GM19395 (cell line): ENCODE data around the gene PPP1R3E.
A peak's percentile ranks its signal among the peaks of the same experiment; 100 is the strongest.

Source experiments
- ATAC-seq: cut with Tn5 transposase; IDR thresholded peaks from one replicate; pipeline ENCODE4 v1.9.1; 2021; ENCODE audit warnings: mild to moderate bottlenecking, moderate library complexity; ENCODE audit not compliant: unreplicated experiment

PPP1R3E gene

DNA sequence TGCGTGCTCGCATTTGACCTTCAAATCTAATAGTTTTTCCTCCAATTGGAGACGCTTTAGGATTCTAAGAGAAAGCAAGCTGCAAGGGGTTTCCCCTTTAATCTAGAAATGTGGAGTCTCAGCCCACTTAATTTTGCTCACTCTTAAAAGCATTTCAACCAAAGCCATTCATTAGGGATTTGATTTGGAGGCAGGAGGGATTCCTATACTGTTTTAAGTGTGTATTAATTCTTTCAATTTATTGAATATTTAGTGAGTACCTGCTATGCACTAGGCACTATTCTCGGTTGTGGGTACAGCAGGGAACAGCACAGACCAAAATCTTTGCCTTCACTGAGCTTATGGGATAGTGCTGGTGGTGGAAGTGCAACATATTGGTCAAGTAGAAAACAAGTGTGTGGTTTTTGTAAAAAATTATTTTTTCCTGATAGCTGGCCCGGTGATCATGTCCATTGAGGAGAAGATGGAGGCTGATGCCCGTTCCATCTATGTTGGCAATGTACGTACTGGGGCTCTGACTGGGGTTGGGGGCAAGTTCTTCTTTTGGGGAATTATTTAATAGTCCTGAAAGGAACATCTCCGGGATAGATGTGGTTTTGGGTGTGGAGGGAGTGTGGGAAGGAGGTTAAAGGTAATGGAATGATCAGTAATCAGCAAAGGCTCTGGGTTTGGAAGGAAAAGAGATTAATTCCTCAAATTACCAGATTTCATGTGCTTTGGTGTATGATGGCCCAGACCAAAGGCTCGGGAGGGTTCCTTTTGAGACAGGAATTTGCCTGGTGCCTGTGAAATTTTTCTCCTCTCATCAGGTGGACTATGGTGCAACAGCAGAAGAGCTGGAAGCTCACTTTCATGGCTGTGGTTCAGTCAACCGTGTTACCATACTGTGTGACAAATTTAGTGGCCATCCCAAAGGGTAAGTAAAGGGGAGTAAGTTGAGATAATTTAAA is 20.2 kb upstream of the PPP1R3E start:
- ATAC-seq = no peak

- ATAC-seq = peak; percentile 9
Observed at GRCh38 chr14:23321572-23322547, 19.2 kb upstream of the PPP1R3E start.

GRCh38 chr14:23320584-23321571 is 18.2 kb upstream of the PPP1R3E start, which contains the start of gene PABPN1:
Gene PABPN1, plus strand, starts transcription at chr14:23321457. Its CDS starts 13 bp downstream, at chr14:23321470.
- peak; percentile 93 for ATAC-seq

DNA sequence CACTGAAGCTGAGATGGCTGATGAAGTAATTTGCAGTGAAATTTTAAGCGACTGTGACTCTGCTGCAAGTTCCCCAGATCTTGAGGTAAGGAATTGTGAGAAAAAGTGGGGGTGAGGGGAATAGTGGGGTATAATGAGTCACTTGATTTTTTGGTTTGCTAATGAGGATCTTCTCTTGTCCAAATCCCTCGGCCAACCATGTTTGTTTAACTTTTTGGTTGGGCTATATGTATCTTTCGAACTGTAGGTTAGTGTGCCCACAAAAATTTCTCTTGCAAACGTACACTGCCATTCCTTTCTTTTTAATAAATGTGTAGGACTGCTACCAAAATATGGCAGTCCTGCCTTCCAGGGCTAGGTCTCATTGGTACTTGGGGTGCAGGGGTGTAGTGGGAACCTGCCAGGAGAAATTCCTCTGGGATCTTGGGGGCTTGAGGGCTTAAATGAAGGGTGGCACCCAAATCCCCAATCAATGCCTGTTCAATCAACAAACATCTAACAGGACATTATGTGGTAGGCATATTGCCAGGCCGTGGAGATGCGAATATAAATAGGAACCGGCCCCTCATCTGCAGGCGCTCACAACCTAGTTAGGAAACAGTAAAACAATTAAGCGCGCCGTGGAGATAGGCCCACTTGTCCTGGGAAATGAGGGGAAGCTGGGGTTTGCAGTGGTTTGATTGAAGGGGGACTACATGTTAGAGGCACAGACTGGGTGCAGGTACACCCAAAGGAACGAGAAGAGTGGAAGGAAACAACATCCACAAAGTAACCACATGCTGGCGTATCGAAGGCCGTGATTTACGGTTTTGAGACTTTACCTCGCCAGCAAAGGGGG is 17.3 kb upstream of the PPP1R3E start:
- no peak for ATAC-seq

DNA sequence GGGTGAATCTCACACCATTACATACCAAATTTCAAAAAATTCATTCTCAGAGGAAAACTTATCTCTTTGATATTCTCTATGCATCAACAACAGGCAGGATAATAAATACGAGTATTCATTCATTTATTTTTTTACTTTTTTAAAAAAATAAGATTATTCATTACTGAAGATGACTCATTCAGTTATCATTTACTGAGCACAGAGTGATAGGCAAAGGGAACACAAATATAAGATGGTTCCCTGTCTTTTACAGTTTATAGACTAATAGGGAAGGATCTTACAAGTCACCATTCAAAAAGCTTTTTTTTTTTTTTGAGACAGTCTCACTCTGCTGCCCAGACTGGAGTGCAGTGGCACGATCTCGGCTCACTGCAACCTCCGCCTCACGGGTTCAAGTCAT is 13.6 kb upstream of the PPP1R3E start:
- ATAC-seq = no peak

DNA sequence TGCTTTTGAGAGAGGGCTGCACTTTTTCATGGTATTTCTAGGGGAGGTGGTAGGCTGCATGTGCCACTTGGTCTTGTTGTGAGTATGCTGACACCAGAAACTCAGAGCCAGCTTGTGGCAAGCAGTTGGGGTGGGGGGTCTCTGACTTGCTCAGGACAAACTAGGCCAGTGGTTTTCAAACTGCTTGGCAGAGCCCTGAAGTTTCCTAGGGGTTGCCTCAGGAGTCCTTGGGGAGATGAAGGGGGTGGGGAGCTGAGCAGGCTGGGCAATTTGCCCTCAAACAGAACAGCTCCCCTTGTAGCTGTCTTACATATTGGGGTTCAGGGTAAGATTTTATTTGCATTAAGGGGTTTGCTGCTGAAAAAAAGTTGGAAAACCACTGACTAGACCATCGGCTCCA is 7.9 kb upstream of the PPP1R3E start:
- no peak for ATAC-seq

GRCh38 chr14:23308721-23309445 is 6.2 kb upstream of the PPP1R3E start:
- ATAC-seq = no peak

- no peak for ATAC-seq
Observed at GRCh38 chr14:23307687-23308644, 5.3 kb upstream of the PPP1R3E start.

GRCh38 chr14:23307146-23307530 is 4.5 kb upstream of the PPP1R3E start:
- ATAC-seq = no peak

GRCh38 chr14:23306412-23307145 is 3.9 kb upstream of the PPP1R3E start, which contains the start of gene BCL2L2:
Gene BCL2L2, plus strand, starts transcription at chr14:23306833. Its CDS starts 935 bp downstream, at chr14:23307768.
- no peak for ATAC-seq

DNA sequence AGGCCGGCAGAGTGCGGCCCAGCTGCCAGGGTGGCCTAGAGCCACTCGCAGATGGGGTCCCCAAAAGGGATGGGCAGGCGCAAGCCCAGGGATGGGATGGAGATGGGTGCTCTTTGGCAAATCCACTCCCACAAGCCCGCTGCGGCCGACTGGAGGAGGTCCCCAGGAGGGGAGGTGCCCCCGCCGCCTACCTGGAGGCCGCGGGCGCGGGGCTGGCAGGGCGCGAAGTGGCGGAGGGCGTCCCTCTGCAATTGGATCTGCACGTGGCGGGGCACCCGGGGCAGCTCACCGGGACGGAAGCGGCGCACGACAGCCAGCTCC is 730 bp downstream of the PPP1R3E start:
- peak; percentile 26 for ATAC-seq

- peak; percentile 76 for ATAC-seq
Observed at GRCh38 chr14:23301288-23301968, 1.2 kb downstream of the PPP1R3E start.

DNA sequence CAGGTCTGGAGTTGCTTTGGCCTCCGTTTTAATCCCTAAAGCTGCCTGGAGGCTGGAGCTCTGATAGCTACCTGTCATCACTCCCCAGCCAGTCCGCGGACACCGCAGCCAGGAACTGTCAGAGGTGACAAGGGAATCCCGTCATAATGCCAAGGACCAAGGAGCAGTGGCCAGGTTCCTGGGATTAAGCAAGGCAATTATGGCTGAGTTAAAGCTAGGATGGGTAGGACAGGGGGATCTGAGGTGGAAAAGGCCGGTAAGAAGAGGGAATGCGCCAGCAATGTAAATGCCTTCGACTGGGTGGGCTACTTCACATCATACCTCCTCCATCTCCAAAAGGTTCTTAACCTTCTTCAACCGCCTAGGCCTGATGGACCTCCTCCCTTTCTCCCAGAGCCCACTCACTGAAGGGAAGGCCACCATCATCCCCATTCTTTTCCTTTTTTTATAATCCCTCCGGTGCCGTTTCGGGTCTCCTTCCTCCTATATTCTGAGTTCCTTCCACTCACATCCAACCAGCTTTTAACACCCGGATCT is 1.9 kb downstream of the PPP1R3E start:
- no peak for ATAC-seq

- ATAC-seq = no peak
Observed at GRCh38 chr14:23299986-23300686, 2.5 kb downstream of the PPP1R3E start.

GRCh38 chr14:23299211-23299957 is 3.3 kb downstream of the PPP1R3E start:
- ATAC-seq = no peak
